HCT116 (cell line): ENCODE measurements around the gene VWA5B1. TPM values are rescaled to one million over a fixed set of nuclear protein-coding genes. Genes with fewer than 3 reads are reported as not detected.

Source experiments
- ATAC-seq: fragments of 200-7000 bp; cut with Tn5 transposase; 2 replicates; pipeline ENCODE4 v1.9.1; 2020; ENCODE audit warnings: mild to moderate bottlenecking, moderate library complexity
- BruUV-seq: library from RNA; stranded (reverse); fragments of 400-500 nt; replicated peaks from 2 replicates; lab custom pipeline; 2021; lab: Mats Ljungman, UMichigan
- CTCF ChIA-PET: fragments of 300-600 bp; sonication (Branson Sonifier 250); formaldehyde crosslinking; loops from one replicate; lab custom pipeline; 2021; ENCODE audit warnings: antibody characterized with exemption; lab: Charles Lee
- POLR2A ChIA-PET: fragments of 300-600, 350-600 bp; sonication (Branson Sonifier 250); formaldehyde crosslinking; loops from one replicate; lab custom pipeline; 2021; ENCODE audit warnings: antibody characterized with exemption; lab: Charles Lee
- RAD21 ChIA-PET, 2 experiments: fragments of 300-600 bp; sonication (Branson Sonifier 250); formaldehyde crosslinking; loops; one replicate each; lab custom pipeline; 2023; ENCODE audit warnings: low total read pairs in 2 of 2; ENCODE audit not compliant: uncharacterized antibody in 2 of 2, unreplicated experiment in 2 of 2, low non-redundant PET in 1 of 2; lab: Charles Lee
- DNase-seq: peaks from one replicate; pipeline ENCODE4 v3.0.0-alpha.2; 2010; ENCODE audit warnings: low read depth, low spot score
- H2AFZ ChIP-seq: fragments of 200-600 bp; shearing (Covaris generic), sonication (generic); 2 replicates; pipeline ENCODE4 v1.6.1; 2017; ENCODE audit warnings: low read depth, mixed run types, mixed read lengths, antibody characterized with exemption, low read length; ENCODE audit not compliant: poor library complexity, severe bottlenecking
- H3K27ac ChIP-seq: 2 replicates; pipeline ENCODE4 v1.5.1; 2012; ENCODE audit warnings: low read depth, low read length
- H3K27me3 ChIP-seq: fragments of 200-600 bp; sonication (generic); 2 replicates; pipeline ENCODE4 v1.6.1; 2016; ENCODE audit warnings: mixed run types, low read length, mixed read lengths; ENCODE audit not compliant: insufficient read depth
- H3K36me3 ChIP-seq, 2 experiments: fragments of 200-500 bp in 1 of 2; fragments of 200-600 bp in 1 of 2; sonication (Bioruptor generic) in 1 of 2; sonication (generic) in 1 of 2; 2 replicates each; pipeline versions ENCODE4 v1.5.1 to v1.6.1; 2014 to 2016; ENCODE audit warnings: low read length in 2 of 2, inconsistent platforms in 1 of 2, mixed read lengths in 1 of 2, mixed run types in 1 of 2; ENCODE audit not compliant: insufficient read depth in 2 of 2, control insufficient read depth in 1 of 2
- H3K4me1 ChIP-seq, 2 experiments: fragments of 200-600 bp in 1 of 2; sonication (generic) in 1 of 2; 2 replicates each; pipeline versions ENCODE4 v1.5.1 to v1.6.1; 2012 to 2017; ENCODE audit warnings: low read length in 2 of 2, inconsistent platforms in 1 of 2, mild to moderate bottlenecking in 1 of 2, mixed read lengths in 1 of 2, mixed run types in 1 of 2, moderate library complexity in 1 of 2; ENCODE audit not compliant: insufficient read depth in 2 of 2, control insufficient read depth in 1 of 2
- H3K4me2 ChIP-seq: fragments of 200-600 bp; sonication (generic); 2 replicates; pipeline ENCODE4 v1.6.1; 2017; ENCODE audit warnings: mixed run types, low read length, mixed read lengths
- H3K4me3 ChIP-seq, 2 experiments: fragments of 200-600 bp in 1 of 2; sonication (generic) in 1 of 2; replicated peaks in 1 of 2; 2 replicates each; pipeline ENCODE4 v1.5.1; 2011 to 2016; ENCODE audit warnings: low read length in 2 of 2, control low read depth in 1 of 2, low read depth in 1 of 2, mild to moderate bottlenecking in 1 of 2, mixed read lengths in 1 of 2, mixed run types in 1 of 2
- H3K79me2 ChIP-seq: fragments of 200-600 bp; sonication (generic); 2 replicates; pipeline ENCODE4 v1.6.1; 2017; ENCODE audit warnings: mild to moderate bottlenecking, mixed run types, low read length, moderate library complexity, mixed read lengths; ENCODE audit not compliant: insufficient read depth
- H3K9ac ChIP-seq: fragments of 200-600 bp; sonication (generic); 2 replicates; pipeline ENCODE4 v1.6.1; 2016; ENCODE audit warnings: low read length, mixed read lengths
- H3K9me2 ChIP-seq: fragments of 200-600 bp; sonication (generic), shearing (Covaris generic); 2 replicates; pipeline ENCODE4 v1.6.1; 2017; ENCODE audit warnings: mixed run types, mild to moderate bottlenecking, moderate library complexity; ENCODE audit not compliant: insufficient read depth
- H3K9me3 ChIP-seq, 2 experiments: fragments of 200-500 bp in 1 of 2; fragments of 200-600 bp in 1 of 2; sonication (Bioruptor generic) in 1 of 2; sonication (generic) in 1 of 2; 2 replicates each; pipeline ENCODE4 v1.6.1; 2014 to 2017; ENCODE audit warnings: low read length in 2 of 2, mixed read lengths in 2 of 2, inconsistent platforms in 1 of 2, low read depth in 1 of 2, mild to moderate bottlenecking in 1 of 2, mixed run types in 1 of 2, moderate library complexity in 1 of 2; ENCODE audit not compliant: control insufficient read depth in 1 of 2, insufficient read depth in 1 of 2
- H4K20me1 ChIP-seq: fragments of 200-600 bp; sonication (generic), shearing (Covaris generic); 2 replicates; pipeline ENCODE4 v1.6.1; 2017; ENCODE audit warnings: mixed run types, mild to moderate bottlenecking, moderate library complexity; ENCODE audit not compliant: insufficient read depth
- CEBPB ChIP-seq: IDR thresholded peaks from 2 replicates; pipeline ENCODE4 v1.6.1; 2012; ENCODE audit warnings: low read depth
- EGR1 ChIP-seq: IDR thresholded peaks from 2 replicates; pipeline ENCODE4 v1.6.1; 2012; ENCODE audit warnings: low read depth
- ELF1 ChIP-seq: IDR thresholded peaks from 2 replicates; pipeline ENCODE4 v1.6.1; 2012; ENCODE audit warnings: low read depth, borderline replicate concordance
- EZH2phosphoT487 ChIP-seq: fragments of 200-600 bp; IDR thresholded peaks from 2 replicates; pipeline ENCODE4 v1.6.1; 2018; ENCODE audit warnings: antibody characterized with exemption, borderline replicate concordance
- FOSL1 ChIP-seq: IDR thresholded peaks from 2 replicates; pipeline ENCODE4 v1.6.1; 2012; ENCODE audit warnings: low read depth
- MAX ChIP-seq: IDR thresholded peaks from 2 replicates; pipeline ENCODE4 v1.6.1; 2012
- POLR2A ChIP-seq: IDR thresholded peaks from 2 replicates; pipeline ENCODE4 v1.7.0; 2011; ENCODE audit warnings: borderline replicate concordance; ENCODE audit not compliant: insufficient read depth, insufficient read length; ENCODE audit errors: extremely low read depth
- RAD21 ChIP-seq: IDR thresholded peaks from 2 replicates; pipeline ENCODE4 v1.6.1; 2012; ENCODE audit warnings: low read depth, mild to moderate bottlenecking
- SP1 ChIP-seq: IDR thresholded peaks from 2 replicates; pipeline ENCODE4 v1.6.1; 2012; ENCODE audit warnings: low read depth
- SRF ChIP-seq: IDR thresholded peaks from 2 replicates; pipeline ENCODE4 v1.6.1; 2012; ENCODE audit warnings: low read depth
- TCF7L2 ChIP-seq: IDR thresholded peaks from 2 replicates; pipeline ENCODE4 v1.7.0; 2011; ENCODE audit warnings: borderline replicate concordance, inconsistent platforms; ENCODE audit not compliant: insufficient read depth, insufficient read length; ENCODE audit errors: extremely low read depth
- YY1 ChIP-seq: IDR thresholded peaks from 2 replicates; pipeline ENCODE4 v1.6.1; 2011; ENCODE audit warnings: low read length, low read depth, moderate library complexity, mild to moderate bottlenecking; ENCODE audit not compliant: insufficient replicate concordance; ENCODE audit errors: extremely low read depth
- ZBTB33 ChIP-seq: IDR thresholded peaks from 2 replicates; pipeline ENCODE4 v1.6.1; 2011; ENCODE audit warnings: mild to moderate bottlenecking, low read length, moderate library complexity; ENCODE audit not compliant: insufficient replicate concordance; ENCODE audit errors: extremely low read depth
- intact Hi-C: fragments of 100-400 bp; cut with micrococcal nuclease; formaldehyde crosslinking; loops from 2 replicates; pipeline ENCODE4 v1.10.0; 2022
- total RNA-seq: library from RNA; stranded (reverse); gene quantifications from one replicate; pipeline ENCODE4 v1.2.1, GENCODE V29; 2021; ENCODE audit not compliant: unreplicated experiment

The VWA5B1 gene
- total RNA-seq, 1 experiment from 2014 or later, result not detected

- Histone ChIP-seq H3K4me1 (peaks cover 13 to 24% of the 10 kb centered on the region in 2 experiments; a peak in 3 of 4 replicates), H3K27ac (no peak overlapping the region), H3K9me2 (no peaks in the 10 kb centered on the region), H3K27me3 (no peaks in the 10 kb centered on the region), H3K36me3 (no peaks in the 10 kb centered on the region), H3K79me2 (no peaks in the 10 kb centered on the region), H4K20me1 (no peaks in the 10 kb centered on the region), H3K4me3 (no peak overlapping the region), H2AFZ (no peak overlapping the region), H3K4me2 (no peak overlapping the region), H3K9ac (no peak overlapping the region), H3K9me3 (no peaks in the 10 kb centered on the region)
- ATAC-seq (no peak), DNase-seq (no peak)
- intact Hi-C loops, result no loop called here
- ChIA-PET POLR2A (no interaction called here), CTCF (interaction anchor here (0.8 kb wide), 1 partner anchor 23 kb away, joined by 5 read pairs; no protein-coding TSS in a partner anchor), RAD21 (no interaction called here)
- no peak for TF ChIP-seq EZH2phosphoT487
- no peak for TF ChIP-seq YY1
- TF ChIP-seq CEBPB, result no peak
- no peak for TF ChIP-seq SRF
- TF ChIP-seq POLR2A, result no peak
- TF ChIP-seq EGR1, result no peak
- no peak for TF ChIP-seq ELF1
- TF ChIP-seq TCF7L2, result no peak
- TF ChIP-seq MAX, result no peak
- no peak for TF ChIP-seq ZBTB33
- TF ChIP-seq RAD21, result no peak
- no peak for TF ChIP-seq SP1
- no peak for TF ChIP-seq FOSL1
- no TSS peak for BruUV-seq
Measured at GRCh38 chr1:20355101-20355827, 64.6 kb downstream of the VWA5B1 start.
